ENCODE results near the gene ZSCAN20.

ZSCAN20 gene

GRCh38 chr1:33524586-33524985 lies 52.1 kb downstream of the ZSCAN20 start:
- no peak overlapping the region for H3K4me2 ChIP-seq (ENCODE audit: low read length)

DNA sequence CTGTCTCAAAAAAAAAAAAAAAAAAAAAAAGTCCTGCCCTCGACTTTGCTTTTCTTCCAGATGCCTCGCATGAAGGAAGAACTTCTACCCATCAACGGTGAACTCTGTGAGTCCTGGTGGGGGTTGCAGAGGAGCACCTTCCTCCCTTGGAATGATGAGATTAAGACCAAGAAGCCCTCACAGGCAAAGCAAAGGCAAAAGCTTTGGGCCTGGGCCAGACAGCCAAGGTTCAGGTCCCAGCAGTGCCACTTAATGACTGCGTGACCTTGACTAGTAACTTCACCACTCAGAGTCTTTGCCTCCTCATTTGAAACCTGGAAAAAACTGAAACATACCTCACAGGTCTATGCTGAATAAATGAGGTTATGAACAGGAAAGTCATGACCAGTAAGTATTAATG lies 55.5 kb downstream of the ZSCAN20 start:
- Histone ChIP-seq H3K27ac (no peak overlapping the region), H3K9ac (no peak overlapping the region), H2AFZ (no peak overlapping the region), H3K79me2 (no peaks in the 10 kb centered on the region), H3K4me3 (ENCODE audit: low read depth, low read length) (no peak overlapping the region), H3K27me3 (ENCODE audit: control insufficient read depth, insufficient read depth, low read length) (no peaks in the 10 kb centered on the region), H3K4me1 (no peaks in the 10 kb centered on the region), H3K36me3 (ENCODE audit: control insufficient read depth, insufficient read depth, low read length) (no peaks in the 10 kb centered on the region), H3K9me3 (ENCODE audit: control insufficient read depth, low read length) (no peaks in the 10 kb centered on the region), H3K4me2 (ENCODE audit: low read length) (no peak overlapping the region)
- TF ChIP-seq CTCF (IDR thresholded peaks at IDR 0.05), result no peak

More at GRCh38 chr1:33524586-33524985, 52.1 kb downstream of the ZSCAN20 start:
- TF ChIP-seq CTCF (IDR thresholded peaks at IDR 0.05), result no peak
- Histone ChIP-seq H3K9me3 (ENCODE audit: control insufficient read depth, low read length) (no peaks in the 10 kb centered on the region), H3K79me2 (no peaks in the 10 kb centered on the region), H3K27ac (no peak overlapping the region), H3K4me3 (ENCODE audit: low read depth, low read length) (no peak overlapping the region), H3K9ac (no peak overlapping the region), H3K36me3 (ENCODE audit: control insufficient read depth, insufficient read depth, low read length) (no peaks in the 10 kb centered on the region), H3K4me1 (no peaks in the 10 kb centered on the region), H3K27me3 (ENCODE audit: control insufficient read depth, insufficient read depth, low read length) (no peaks in the 10 kb centered on the region), H2AFZ (no peak overlapping the region)

DNA sequence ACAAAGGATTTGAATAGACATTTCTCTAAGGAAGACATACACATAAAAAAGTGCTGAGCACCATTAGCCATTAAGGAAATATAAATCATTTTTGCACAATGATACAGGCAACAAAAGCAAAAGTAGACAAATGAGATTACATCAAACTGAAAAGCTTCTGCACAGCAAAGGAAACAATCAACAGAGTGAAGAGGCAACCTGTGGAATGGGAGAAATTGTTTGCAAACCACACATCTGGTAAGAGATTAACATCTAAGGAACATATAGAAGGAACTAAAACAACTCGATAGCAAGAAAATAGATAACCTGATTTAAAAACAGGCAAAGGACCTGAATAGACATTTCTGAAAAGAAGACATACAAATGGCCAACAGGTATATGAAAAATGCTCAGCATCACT lies 57.5 kb downstream of the ZSCAN20 start:
- Histone ChIP-seq H3K79me2 (no peaks in the 10 kb centered on the region), H3K27me3 (ENCODE audit: control insufficient read depth, insufficient read depth, low read length) (no peaks in the 10 kb centered on the region), H3K27ac (no peak overlapping the region), H3K9me3 (ENCODE audit: control insufficient read depth, low read length) (no peaks in the 10 kb centered on the region), H2AFZ (no peak overlapping the region), H3K4me1 (no peaks in the 10 kb centered on the region), H3K36me3 (ENCODE audit: control insufficient read depth, insufficient read depth, low read length) (no peaks in the 10 kb centered on the region), H3K4me2 (ENCODE audit: low read length) (no peak overlapping the region), H3K4me3 (ENCODE audit: low read depth, low read length) (no peak overlapping the region), H3K9ac (no peak overlapping the region)
- no peak for TF ChIP-seq CTCF (IDR thresholded peaks at IDR 0.05)

GRCh38 chr1:33532250-33532649 lies 59.8 kb downstream of the ZSCAN20 start:
- TF ChIP-seq CTCF (IDR thresholded peaks at IDR 0.05), result no peak
- Histone ChIP-seq H3K4me3 (ENCODE audit: low read depth, low read length) (no peak overlapping the region), H3K27ac (no peak overlapping the region), H3K27me3 (ENCODE audit: control insufficient read depth, insufficient read depth, low read length) (no peaks in the 10 kb centered on the region), H3K36me3 (ENCODE audit: control insufficient read depth, insufficient read depth, low read length) (no peaks in the 10 kb centered on the region), H3K4me2 (ENCODE audit: low read length) (no peak overlapping the region), H2AFZ (no peak overlapping the region), H3K4me1 (no peaks in the 10 kb centered on the region), H3K79me2 (no peaks in the 10 kb centered on the region), H3K9me3 (ENCODE audit: control insufficient read depth, low read length) (no peaks in the 10 kb centered on the region), H3K9ac (no peak overlapping the region)

DNA sequence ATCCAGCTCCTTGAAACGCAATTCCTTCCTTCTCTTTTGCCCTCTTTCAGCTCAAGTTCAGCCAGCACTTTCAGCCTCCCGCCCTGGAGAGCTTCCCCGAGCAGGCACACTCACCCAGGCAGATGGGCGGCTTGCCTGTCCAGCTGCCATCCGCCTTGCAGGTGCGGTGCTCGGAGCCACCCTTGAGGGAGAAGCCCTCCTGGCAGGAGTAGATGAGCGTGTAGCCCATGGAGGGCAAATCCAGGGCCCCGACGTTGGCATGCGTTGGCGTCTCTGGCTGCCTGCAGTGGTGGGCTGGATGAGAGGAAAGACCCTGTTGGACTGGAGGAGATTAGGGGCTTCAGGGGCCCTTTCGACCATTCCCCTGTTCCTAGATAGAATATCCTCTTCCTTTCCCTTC lies 60.5 kb downstream of the ZSCAN20 start:
- no peak overlapping the region for H3K4me3 ChIP-seq (ENCODE audit: low read depth, low read length)
- H3K4me1 ChIP-seq, result no peaks in the 10 kb centered on the region
- H3K79me2 ChIP-seq, result no peaks in the 10 kb centered on the region
- H3K4me2 ChIP-seq (ENCODE audit: low read length), result no peak overlapping the region
- no peaks in the 10 kb centered on the region for H3K27me3 ChIP-seq (ENCODE audit: control insufficient read depth, insufficient read depth, low read length)
- H3K9ac ChIP-seq, result no peak overlapping the region
- no peak overlapping the region for H2AFZ ChIP-seq
- no peaks in the 10 kb centered on the region for H3K9me3 ChIP-seq (ENCODE audit: control insufficient read depth, low read length)
- H3K36me3 ChIP-seq (ENCODE audit: control insufficient read depth, insufficient read depth, low read length), result no peaks in the 10 kb centered on the region
- H3K27ac ChIP-seq, result no peak overlapping the region
- no peak for TF ChIP-seq CTCF (IDR thresholded peaks at IDR 0.05)

Data from parathyroid adenoma (tissue), 2 donors.